Activated naive CD4-positive, alpha-beta T cell treated with anti-CD3 and anti-CD28 coated beads, Interleukin-2, amount 50 U/mL, for 16 hours (primary cell): ENCODE results near the gene CHCHD5.
"Not testable (repeated sequence)": the region's sequence is repeated elsewhere in the genome, so short reads cannot be mapped to it uniquely, and the experiment has no call there.

Experiments used
- DNase-seq: peaks from one replicate; pipeline ENCODE4 v3.0.0-alpha.2; 2020

CHCHD5 gene, protein sequence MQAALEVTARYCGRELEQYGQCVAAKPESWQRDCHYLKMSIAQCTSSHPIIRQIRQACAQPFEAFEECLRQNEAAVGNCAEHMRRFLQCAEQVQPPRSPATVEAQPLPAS

GRCh38 chr2:112584134-112584890, at the start of gene CHCHD5:
CHCHD5 (plus strand) TSS chr2:112584609; CDS start chr2:112584648, 39 bp downstream.
- peak; percentile 90 for DNase-seq

DNA sequence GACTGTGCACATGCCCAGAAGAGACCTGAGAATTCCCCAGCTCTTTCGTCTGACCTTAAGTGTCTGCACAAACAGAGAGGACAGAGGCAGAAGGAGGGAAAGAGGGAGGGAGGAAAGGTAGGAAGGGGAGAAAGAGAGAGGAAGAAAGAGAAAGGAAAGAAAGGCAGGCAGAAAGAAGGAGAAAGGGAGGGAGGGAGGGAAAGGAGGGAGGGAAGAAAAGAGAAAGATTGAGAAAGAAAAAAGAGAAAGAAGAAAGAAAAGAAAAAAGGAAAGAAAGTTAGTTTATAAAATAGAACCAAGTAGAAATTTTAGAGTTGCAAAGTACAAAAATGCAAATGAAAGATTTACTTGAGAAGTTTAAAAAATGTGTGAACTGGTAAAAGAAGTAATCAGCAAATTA, 49.6 kb upstream of the CHCHD5 start:
- DNase-seq = no peak

- not testable (repeated sequence) for DNase-seq
Measured at GRCh38 chr2:112536665-112537064, 47.7 kb upstream of the CHCHD5 start.

DNA sequence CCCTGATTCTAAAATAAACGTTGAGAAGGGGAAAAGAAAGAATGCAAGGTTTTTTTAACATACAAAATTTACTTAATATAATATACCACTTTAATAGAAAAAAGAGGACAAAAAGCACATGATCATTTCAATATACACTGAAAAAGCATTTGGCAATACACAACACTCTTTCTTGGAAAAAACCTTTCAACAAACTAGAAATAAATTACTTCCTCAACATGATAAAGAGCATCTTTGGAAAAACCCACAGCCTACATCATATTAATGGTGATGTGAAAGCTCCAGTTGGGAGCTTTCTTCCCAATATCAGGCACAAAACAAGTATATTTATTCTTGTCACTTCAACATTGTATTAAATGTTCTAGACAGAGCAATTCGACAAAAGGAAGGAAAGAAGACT, 45.1 kb upstream of the CHCHD5 start:
- DNase-seq = no peak

- DNase-seq = no peak
Measured at GRCh38 chr2:112540906-112541305, 43.5 kb upstream of the CHCHD5 start.

DNA sequence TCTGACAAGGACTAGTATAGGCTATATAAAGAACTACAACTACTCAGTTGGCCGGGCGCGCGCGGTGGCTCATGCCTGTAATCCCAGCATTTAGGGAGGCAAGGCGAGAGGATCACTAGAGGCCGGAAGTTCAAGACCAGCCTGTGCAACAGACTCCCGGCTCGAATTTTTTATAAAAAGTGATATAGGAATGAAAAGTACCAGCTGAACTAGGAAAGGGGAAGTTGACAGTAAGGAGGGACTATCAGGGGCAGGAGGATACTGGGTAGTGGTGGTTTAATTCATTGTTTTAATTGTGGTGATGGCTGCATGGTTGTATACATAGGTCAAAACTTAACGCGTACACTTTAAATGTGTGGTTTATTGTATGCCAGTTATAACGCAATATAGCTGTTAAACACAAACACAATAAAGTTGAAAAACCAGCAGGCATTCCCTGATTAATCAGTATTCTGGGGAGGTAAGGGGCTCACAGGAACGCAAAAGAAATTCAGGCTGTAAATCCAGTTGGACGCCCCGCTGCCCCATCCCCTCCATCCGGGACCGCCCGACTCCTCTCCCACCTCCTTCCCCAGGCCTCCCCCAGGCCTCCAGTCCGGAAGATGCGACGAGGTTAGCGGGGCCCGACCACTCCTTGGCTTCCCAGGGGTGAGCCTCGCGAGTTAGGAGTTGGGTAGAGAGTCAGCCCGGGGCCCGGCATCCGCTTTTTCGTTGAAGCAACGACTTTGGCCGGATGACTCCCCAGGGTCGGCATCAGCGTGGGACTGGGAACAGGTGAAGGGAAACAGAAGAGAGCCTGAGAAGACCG, 42.9 kb upstream of the CHCHD5 start:
- DNase-seq = peak; percentile 70

GRCh38 chr2:112542123-112542983, 42.1 kb upstream of the CHCHD5 start, which contains the start of gene POLR1B:
POLR1B (plus strand) TSS chr2:112542465; CDS start chr2:112542495, 30 bp downstream.
- DNase-seq = peak; percentile 79

DNA sequence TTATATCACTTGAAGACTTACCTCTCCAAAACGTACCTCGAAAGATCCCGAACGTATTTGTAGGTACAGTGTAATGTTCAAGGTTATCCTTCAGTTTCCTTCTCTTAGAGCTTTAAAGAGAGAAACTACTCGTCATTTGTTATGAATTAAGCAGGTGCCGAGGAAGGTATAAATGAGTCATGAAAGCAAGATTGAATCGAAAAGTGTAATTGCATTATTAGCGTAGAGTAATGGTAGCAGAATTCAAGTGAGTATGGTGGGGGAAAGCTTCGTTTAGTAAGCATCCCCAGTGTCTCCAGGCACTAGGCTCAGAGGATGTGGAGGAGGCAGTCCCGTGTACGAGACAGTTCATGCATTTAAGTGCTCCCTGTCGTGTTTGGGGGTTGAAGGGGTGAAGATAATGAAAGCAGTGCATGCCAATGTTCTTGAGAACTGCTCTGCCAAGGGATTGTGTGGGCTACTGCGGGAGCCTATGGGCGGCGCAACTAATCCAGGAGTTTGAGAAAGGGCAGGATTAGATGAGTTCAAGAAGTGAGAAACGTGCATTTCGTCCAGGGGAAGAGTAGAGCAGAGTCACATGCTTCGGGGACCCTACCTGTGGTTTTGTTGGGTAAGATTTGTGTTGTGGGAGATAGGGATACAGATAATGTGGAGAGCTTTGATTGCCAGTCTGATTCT, 41.3 kb upstream of the CHCHD5 start:
- DNase-seq = peak; percentile 20

DNA sequence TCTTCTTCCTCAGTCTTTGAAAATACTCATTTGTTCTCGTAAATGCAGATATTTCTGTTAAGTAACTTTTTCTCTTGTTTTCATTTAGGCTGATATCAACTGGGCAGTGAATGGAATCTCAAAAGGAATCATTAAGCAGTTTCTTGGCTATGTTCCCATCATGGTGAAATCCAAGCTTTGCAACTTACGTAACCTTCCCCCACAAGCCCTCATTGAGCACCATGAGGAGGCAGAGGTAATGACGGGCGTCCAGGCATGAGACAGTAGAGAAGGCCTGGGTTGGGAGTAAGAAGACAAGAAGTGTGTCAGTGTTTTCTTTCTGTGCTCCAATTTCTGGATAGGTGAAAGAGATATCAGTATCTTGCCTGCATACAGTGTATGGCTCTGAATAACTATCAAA, 37.1 kb upstream of the CHCHD5 start:
- no peak for DNase-seq

DNA sequence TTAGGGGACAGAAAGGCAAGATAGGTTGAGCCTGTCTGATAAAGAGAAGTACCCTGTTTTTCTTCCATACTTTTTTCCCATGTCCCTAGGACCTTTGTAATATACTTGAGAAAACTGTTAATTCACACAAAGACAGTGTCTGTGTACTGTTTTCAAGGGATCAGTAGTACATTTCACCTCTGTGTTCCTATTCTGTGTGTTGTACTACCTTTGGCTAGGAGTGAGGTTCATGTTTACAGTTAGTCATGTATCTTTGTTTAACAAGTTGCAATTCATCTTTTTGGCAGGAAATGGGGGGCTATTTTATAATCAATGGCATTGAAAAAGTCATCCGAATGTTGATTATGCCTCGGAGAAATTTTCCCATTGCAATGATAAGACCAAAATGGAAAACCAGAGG, 35.4 kb upstream of the CHCHD5 start:
- no peak for DNase-seq

DNA sequence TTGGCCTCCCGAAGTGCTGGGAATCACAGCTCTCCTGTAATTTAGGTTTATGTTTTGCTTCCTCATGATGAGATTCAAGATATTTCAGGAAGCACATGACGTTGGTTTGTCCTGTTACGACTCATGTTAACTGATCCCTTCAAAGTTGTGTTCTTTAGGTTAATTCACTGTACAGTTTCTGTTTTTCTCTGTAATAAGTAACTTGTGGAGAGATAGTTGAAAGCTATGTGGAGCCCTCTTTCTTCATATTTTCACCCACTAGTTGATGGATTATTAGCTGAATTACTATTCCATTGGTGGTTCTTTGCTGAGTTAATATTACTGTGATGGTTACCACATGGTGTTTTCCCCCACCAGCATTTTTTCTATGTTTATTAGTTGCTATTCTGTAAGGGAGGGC, 18.3 kb upstream of the CHCHD5 start:
- DNase-seq = no peak

DNA sequence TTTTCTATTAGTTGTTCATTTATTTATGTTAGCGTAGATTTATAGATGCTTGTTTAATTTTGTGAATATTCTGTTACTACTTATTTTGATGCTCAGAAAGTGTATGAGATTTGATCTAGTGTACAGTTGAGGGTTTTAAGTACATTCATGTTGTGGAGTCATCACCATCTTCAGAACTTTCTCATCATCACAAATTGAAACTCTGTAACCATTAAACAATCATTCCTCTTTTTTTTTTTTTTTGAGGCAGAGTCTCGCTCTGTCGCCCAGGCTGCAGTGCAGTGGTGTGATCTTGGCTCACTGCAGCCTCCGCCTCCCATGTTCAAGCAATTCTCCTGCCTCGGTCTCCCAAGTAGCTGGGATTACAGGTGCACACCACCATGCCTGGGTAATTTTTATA, 17.9 kb upstream of the CHCHD5 start:
- not testable (repeated sequence) for DNase-seq

GRCh38 chr2:112572005-112572404, 12.4 kb upstream of the CHCHD5 start:
- DNase-seq = no peak

DNA sequence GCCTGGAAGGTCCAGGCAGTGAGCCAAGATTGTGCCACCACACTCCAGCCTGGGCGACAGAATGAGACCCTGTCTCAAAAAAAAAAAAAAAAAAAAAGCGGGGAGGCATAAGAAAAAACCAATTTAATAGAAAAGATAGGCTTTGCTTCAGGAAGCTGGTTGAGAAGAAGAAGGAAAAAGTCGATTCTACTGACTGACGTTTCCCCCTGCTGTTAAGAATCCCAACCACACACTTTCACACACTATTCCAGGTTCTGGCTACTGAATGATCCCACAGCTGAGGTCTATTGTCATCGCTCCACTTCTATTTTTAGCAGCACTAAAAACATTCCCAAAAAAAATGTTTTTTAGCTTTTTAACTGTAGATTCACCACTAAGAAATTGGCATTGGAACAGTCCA, 6.7 kb upstream of the CHCHD5 start:
- DNase-seq = no peak

GRCh38 chr2:112579241-112579640, 5.2 kb upstream of the CHCHD5 start:
- DNase-seq = no peak

- DNase-seq = no peak
Measured at GRCh38 chr2:112580084-112580483, 4.3 kb upstream of the CHCHD5 start.

- peak; percentile 26 for DNase-seq
Measured at GRCh38 chr2:112582314-112582746, 2.1 kb upstream of the CHCHD5 start.

DNA sequence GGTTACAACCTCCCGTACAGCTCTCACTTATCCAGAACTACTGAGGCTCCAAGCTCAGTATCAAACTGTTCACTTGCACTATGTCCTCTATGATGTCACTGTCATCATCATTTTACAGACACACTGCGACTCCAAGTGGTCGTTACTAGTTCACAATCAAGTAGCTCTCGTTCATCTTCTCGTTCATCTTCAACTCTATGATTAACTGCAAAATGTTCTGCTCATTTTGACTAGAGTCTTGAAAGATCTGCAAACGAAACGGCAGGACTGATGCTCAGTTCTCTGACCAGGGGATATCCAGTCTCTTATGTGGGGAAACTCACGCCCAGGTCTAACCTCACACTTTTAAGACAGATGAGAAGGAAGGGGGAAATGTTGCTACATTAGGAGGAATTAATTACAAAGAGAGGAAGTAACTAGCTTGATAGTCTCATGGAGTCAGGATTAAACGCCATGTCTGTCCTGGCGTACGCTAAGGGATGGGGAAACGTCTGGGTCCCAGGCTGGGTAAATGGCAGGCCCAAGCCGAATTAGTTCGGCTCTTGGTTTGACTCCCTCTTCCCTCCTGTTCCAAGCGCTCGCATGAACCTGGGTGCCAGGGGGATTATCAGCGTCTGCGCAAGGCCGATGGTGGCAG, 794 bp upstream of the CHCHD5 start:
- DNase-seq = no peak

- no peak for DNase-seq
Measured at GRCh38 chr2:112584891-112585250, 462 bp downstream of the CHCHD5 start.

- no peak for DNase-seq
Measured at GRCh38 chr2:112585400-112585799, 991 bp downstream of the CHCHD5 start.

DNA sequence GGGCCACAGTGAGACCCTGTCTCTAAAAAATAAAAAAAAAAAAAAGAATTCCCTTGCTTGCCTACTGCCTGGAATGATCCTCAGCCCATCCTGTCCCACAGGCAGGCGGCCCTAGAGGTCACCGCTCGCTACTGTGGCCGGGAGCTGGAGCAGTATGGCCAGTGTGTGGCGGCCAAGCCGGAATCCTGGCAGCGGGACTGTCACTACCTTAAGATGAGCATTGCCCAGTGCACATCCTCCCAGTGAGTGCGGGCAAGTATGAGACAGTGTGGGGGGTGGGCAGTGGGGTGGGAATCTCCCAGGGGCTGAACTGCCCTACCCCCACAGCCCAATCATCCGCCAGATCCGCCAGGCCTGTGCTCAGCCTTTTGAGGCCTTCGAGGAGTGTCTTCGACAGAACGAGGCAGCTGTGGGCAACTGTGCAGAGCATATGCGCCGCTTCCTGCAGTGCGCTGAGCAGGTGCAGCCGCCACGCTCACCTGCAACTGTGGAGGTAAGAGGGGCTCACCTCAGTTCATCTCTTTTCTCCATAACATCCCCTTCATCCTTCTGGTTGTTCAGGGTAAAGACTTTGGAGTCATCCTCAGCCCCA, 1.6 kb downstream of the CHCHD5 start:
- no peak for DNase-seq
